T-cell (primary cell): ENCODE measurements around the gene DKK2. TPM values are rescaled to one million over a fixed set of nuclear protein-coding genes. Genes with fewer than 3 reads are reported as not detected.

Experiments
- ATAC-seq, 4 experiments: fragments of 200-7000 bp in 3 of 4; fragments of 150-1000 bp in 1 of 4; cut with Tn5 transposase; replicated peaks in 1 of 4; 1 replicate in 3 of 4; 2 replicates in 1 of 4; pipeline ENCODE4 v1.10.0; 2021; ENCODE audit warnings: moderate library complexity in 3 of 4, mild to moderate bottlenecking in 2 of 4, moderate number of reproducible peaks in 1 of 4
- CTCF ChIA-PET, 2 donors: fragments of 300-600 bp; sonication (Branson Sonifier 250); formaldehyde crosslinking; loops; one replicate each; lab custom pipeline; 2022; ENCODE audit warnings: antibody characterized with exemption in 2 of 2; lab: Charles Lee
- POLR2A ChIA-PET, 2 donors: fragments of 300-600 bp; sonication (Branson Sonifier 250); formaldehyde crosslinking; loops; one replicate each; lab custom pipeline; 2022; ENCODE audit warnings: antibody characterized with exemption in 2 of 2; lab: Charles Lee
- DNase-seq, 35 experiments: peaks; one replicate each; pipeline versions ENCODE4 v3.0.0 to v3.0.0-alpha.2; 2013 to 2023
- H3K27ac ChIP-seq: one replicate; pipeline ENCODE4 v1.5.1; 2013; ENCODE audit warnings: low read length
- H3K27me3 ChIP-seq, 2 experiments: replicated peaks in 1 of 2; 1 replicate in 1 of 2; 2 replicates in 1 of 2; pipeline versions ENCODE4 v1.6.1 to v1.7.0; 2013; ENCODE audit warnings: low read length in 1 of 2, mixed read lengths in 1 of 2; ENCODE audit not compliant: control insufficient read depth in 2 of 2, insufficient read depth in 2 of 2; ENCODE audit errors: extremely low read depth in 1 of 2
- H3K36me3 ChIP-seq, 2 donors: 1 replicate in 1 of 2; 2 replicates in 1 of 2; pipeline versions ENCODE4 v1.6.1 to v1.7.0; 2013; ENCODE audit warnings: low read length in 1 of 2; ENCODE audit not compliant: control insufficient read depth in 2 of 2, insufficient read depth in 1 of 2; ENCODE audit errors: extremely low read depth in 1 of 2
- H3K4me1 ChIP-seq, 2 experiments: 1 replicate in 1 of 2; 2 replicates in 1 of 2; pipeline versions ENCODE4 v1.6.1 to v1.7.0; 2013; ENCODE audit warnings: low read length in 2 of 2, mixed read lengths in 1 of 2; ENCODE audit not compliant: insufficient read depth in 2 of 2, control insufficient read depth in 1 of 2; ENCODE audit errors: extremely low read depth in 1 of 2
- H3K4me3 ChIP-seq, 2 donors: 1 replicate in 1 of 2; 2 replicates in 1 of 2; pipeline versions ENCODE4 v1.5.1 to v1.7.0; 2013; ENCODE audit warnings: mild to moderate bottlenecking in 2 of 2, low read length in 1 of 2, moderate library complexity in 1 of 2; ENCODE audit not compliant: control insufficient read depth in 1 of 2; ENCODE audit errors: extremely low read depth in 1 of 2
- H3K9me3 ChIP-seq: 2 replicates; pipeline ENCODE4 v1.7.0; 2013
- H3K27ac Mint-ChIP-seq, 2 donors: one replicate each; pipeline ENCODE4 v1.8.0; 2020 to 2021; ENCODE audit warnings: mild to moderate bottlenecking in 2 of 2, mixed read lengths in 2 of 2
- H3K27me3 Mint-ChIP-seq, 2 donors: one replicate each; pipeline ENCODE4 v1.8.0; 2021 to 2022; ENCODE audit warnings: mixed read lengths in 2 of 2
- H3K36me3 Mint-ChIP-seq: one replicate; pipeline ENCODE4 v1.8.0; 2021; ENCODE audit warnings: mixed read lengths
- H3K4me1 Mint-ChIP-seq, 3 donors: one replicate each; pipeline ENCODE4 v1.8.0; 2020 to 2022; ENCODE audit warnings: mixed read lengths in 3 of 3, mild to moderate bottlenecking in 1 of 3
- H3K4me3 Mint-ChIP-seq, 3 donors: one replicate each; pipeline ENCODE4 v1.8.0; 2020 to 2022; ENCODE audit warnings: mild to moderate bottlenecking in 3 of 3, mixed read lengths in 3 of 3, moderate library complexity in 3 of 3
- H3K9me3 Mint-ChIP-seq, 3 donors: one replicate each; pipeline ENCODE4 v1.8.0; 2020 to 2022; ENCODE audit warnings: mixed read lengths in 3 of 3
- WGBS: methylation state at CpG from one replicate; pipeline ENCODE4 v1.1.5; 2013; ENCODE audit warnings: missing lambda C conversion rate; ENCODE audit not compliant: insufficient coverage; 5-methylcytosine and 5-hydroxymethylcytosine counted together
- total RNA-seq, 35 experiments: library from RNA in 6 of 35; stranded (reverse) in 6 of 35; fragments of 120-200 nt in 1 of 35; gene quantifications; one replicate each; pipeline versions ENCODE4 v1.2.1 to v1.2.4 and lab custom pipeline; 2013 to 2026

The DKK2 gene, protein sequence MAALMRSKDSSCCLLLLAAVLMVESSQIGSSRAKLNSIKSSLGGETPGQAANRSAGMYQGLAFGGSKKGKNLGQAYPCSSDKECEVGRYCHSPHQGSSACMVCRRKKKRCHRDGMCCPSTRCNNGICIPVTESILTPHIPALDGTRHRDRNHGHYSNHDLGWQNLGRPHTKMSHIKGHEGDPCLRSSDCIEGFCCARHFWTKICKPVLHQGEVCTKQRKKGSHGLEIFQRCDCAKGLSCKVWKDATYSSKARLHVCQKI
- total RNA-seq (under 1 TPM in 2 of 5 donors, not detected in 3; 0.09 to 0.25 TPM), total RNA-seq (lab: John Stamatoyannopoulos, UW) (0 to 0.57 (median 0.15) reads per million in 29 experiments)
- total RNA-seq (2013): 0.33 TPM

DNA sequence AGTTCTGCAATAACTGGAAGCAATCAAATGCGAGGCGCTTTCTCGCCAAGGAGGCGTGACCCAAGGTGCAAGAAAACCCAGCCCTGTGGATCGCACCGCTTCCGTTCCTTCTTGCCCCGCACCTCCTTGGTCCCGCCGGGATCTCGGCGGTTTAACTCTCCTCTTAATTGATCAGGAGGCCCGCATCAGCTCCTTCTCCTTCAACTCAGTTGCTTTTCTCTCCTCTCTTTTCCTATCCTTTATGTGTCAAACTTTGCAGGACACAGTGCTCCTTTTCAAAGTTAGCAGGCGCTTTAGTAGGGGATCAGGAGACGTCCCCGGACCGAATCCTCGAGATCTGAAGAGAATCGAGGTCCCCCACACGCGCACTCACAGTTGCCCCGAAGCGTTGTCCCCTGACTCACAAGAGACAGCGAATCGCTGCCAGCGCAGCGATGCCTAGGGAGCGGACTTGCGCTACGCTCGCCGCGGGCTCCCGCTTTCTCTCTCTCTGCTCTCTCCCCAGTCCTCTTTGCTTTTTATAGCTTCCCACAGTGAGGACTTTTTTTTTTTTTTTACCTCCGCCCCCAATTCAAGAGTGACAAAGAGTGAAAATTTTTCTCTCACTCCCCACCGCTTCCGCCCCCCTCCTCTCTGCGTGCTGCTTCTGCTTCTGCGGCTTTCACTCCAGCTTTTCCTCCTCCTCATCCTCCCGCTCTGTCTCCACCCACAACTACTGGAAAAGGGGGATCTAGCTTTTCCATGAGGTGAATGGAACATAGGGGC is at the start of gene DKK2:
TSS of gene DKK2 (minus strand) at position 495 of the 765 bp plus-strand sequence. CDS start 722 bp downstream, outside the sequence.
- H3K27me3 Mint-ChIP-seq: peaks cover 56 to 59% of the 10 kb centered on the region in 2 donors
- peaks cover 13 to 35% of the 10 kb centered on the region in 2 experiments for H3K27me3 ChIP-seq
- ChIA-PET CTCF (interaction anchor here (0.7 to 0.9 kb wide), 3 partner anchors 46 to 685 kb away, joined by 3 to 5 read pairs (median 3); no protein-coding TSS in a partner anchor), POLR2A (interaction anchor here in 1 of 2 donors (0.6 kb wide), 1 partner anchor 31 kb away, joined by 4 read pairs; no protein-coding TSS in a partner anchor)
- peaks cover 19 to 31% (median 26%) of the 10 kb centered on the region in 3 donors for H3K4me1 Mint-ChIP-seq
- no peaks in the 10 kb centered on the region for H3K36me3 ChIP-seq
- no peak for DNase-seq
- H3K27ac ChIP-seq: no peak within 1 kb of the TSS
- ATAC-seq: no peak
- H3K9me3 ChIP-seq: no peaks in the 10 kb centered on the region
- no peaks in the 10 kb centered on the region for H3K36me3 Mint-ChIP-seq
- peak within 1 kb of the TSS; percentile 29 to 81 for H3K4me3 ChIP-seq
- 2% methylated on average over 30 of the region's 40 CpGs for WGBS
- no peak within 1 kb of the TSS for H3K27ac Mint-ChIP-seq
- H3K4me3 Mint-ChIP-seq: peak within 1 kb of the TSS; percentile 64 to 68 (median 64)
- H3K4me1 ChIP-seq: peaks cover 12 to 18% of the 10 kb centered on the region in 2 experiments
- no peaks in the 10 kb centered on the region for H3K9me3 Mint-ChIP-seq

DNA sequence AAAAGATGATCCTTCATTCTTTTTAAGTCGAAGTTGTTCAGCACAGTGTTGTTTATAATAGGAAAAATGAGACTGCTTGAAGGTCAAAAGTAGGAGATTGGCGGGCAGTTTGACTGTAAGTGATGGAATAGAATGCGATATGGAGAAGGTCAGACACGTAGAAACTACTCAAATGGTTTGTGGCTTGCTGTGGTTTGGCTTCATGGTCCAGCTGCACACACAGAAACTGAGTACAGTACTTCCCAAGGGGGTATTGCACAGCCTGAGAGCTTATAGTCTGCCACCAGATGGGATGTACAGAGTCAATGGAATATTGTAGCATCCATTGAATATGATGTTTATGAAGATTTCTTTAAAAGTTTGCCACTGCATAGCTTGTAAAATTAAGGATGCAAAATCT is 41.1 kb upstream of the DKK2 start:
- no peaks in the 10 kb centered on the region for H3K27me3 Mint-ChIP-seq
- no peaks in the 10 kb centered on the region for H3K27me3 ChIP-seq
- H3K27ac ChIP-seq: no peak overlapping the region
- peaks cover 7 to 19% (median 19%) of the 10 kb centered on the region in 3 donors for H3K9me3 Mint-ChIP-seq
- ATAC-seq (no peak), DNase-seq (no peak)
- H3K36me3 ChIP-seq: no peaks in the 10 kb centered on the region
- ChIA-PET POLR2A (no interaction called here), CTCF (no interaction called here)
- H3K4me1 Mint-ChIP-seq: no peaks in the 10 kb centered on the region
- no peaks in the 10 kb centered on the region for H3K9me3 ChIP-seq
- WGBS: 69% methylated on average over 4 of the region's 4 CpGs
- no peaks in the 10 kb centered on the region for H3K4me1 ChIP-seq
- no peak overlapping the region for H3K27ac Mint-ChIP-seq
- H3K4me3 ChIP-seq: no peak overlapping the region
- H3K36me3 Mint-ChIP-seq: no peaks in the 10 kb centered on the region
- H3K4me3 Mint-ChIP-seq: no peak overlapping the region

DNA sequence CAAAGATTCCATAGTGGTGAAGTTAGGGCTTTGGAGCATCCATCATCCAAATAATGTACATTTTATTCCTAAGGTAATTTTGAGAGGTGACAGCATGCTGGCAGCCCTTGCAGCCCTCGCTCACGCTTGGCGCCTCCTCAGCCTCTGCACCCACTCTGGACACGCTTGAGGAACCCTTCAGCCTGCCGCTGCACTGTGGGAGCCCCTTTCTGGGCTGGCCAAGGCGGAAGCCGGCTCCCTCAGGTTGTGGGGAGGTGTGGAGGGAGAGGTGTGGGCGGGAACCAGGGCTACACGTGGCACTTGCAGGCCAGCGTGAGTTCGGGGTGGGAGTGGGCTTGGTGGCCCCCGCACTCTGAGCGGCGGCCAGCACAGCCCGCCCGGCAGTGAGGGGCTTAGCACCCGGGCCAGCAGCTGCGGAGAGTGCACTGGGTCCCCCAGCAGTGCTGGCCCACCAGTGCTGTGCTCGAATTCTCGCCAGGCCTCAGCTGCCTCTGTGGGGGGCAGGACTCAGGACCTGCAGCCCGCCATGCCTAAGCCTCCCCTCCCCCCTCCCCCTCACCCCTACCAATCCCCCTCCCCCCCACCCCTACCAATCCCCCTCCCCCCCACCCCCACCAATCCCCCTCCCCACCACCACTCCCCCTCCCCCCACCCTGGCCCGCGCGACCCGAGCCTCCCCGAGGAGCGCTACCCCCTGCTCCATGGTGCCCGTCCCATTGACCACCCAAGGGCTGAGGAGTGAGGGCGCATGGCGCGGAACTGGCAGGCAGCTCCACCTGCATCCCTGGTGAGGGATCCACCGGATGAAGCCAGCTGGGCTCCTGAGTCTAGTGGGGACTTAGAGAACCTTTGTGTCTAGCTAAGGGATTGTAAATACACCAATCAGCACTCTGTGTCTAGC is 37.0 kb upstream of the DKK2 start:
- POLR2A ChIA-PET: no interaction called here
- 95% methylated on average over 19 of the region's 32 CpGs for WGBS
- no peak for ATAC-seq
- H3K36me3 ChIP-seq: no peaks in the 10 kb centered on the region
- Mint-ChIP-seq H3K9me3 (peaks cover 0 to 6% (median 0%) of the 10 kb centered on the region in 3 donors), H3K4me1 (no peaks in the 10 kb centered on the region), H3K27me3 (no peaks in the 10 kb centered on the region), H3K27ac (no peak overlapping the region), H3K36me3 (no peaks in the 10 kb centered on the region), H3K4me3 (no peak overlapping the region)
- no peaks in the 10 kb centered on the region for H3K4me1 ChIP-seq
- CTCF ChIA-PET: no interaction called here
- DNase-seq: no peak
- no peak overlapping the region for H3K4me3 ChIP-seq
- no peaks in the 10 kb centered on the region for H3K9me3 ChIP-seq
- no peak overlapping the region for H3K27ac ChIP-seq
- no peaks in the 10 kb centered on the region for H3K27me3 ChIP-seq

DNA sequence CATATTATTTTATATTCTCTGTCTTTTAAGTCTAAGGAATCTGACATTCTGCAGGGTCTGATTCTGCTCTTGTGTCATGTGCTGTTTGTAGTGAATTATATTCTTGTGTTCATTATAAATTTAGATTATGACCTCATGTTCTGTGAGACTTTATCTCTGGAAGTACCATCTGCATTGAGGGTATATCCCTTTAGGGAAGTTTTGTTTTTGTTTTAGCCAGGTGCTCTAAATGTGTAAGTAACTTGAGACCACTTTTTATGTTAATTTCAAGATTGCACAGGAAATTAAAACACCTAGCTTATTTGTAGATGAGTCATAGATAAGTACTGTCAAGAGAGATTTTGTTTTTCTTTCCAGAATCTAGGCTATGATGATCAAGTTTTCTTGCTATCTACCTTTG is 35.0 kb upstream of the DKK2 start:
- H3K27ac Mint-ChIP-seq: no peak overlapping the region
- peaks cover 0 to 6% (median 0%) of the 10 kb centered on the region in 3 donors for H3K9me3 Mint-ChIP-seq
- H3K27ac ChIP-seq: no peak overlapping the region
- no peaks in the 10 kb centered on the region for H3K36me3 Mint-ChIP-seq
- ATAC-seq (no peak), DNase-seq (no peak)
- no peaks in the 10 kb centered on the region for H3K4me1 ChIP-seq
- H3K36me3 ChIP-seq: no peaks in the 10 kb centered on the region
- H3K4me1 Mint-ChIP-seq: no peaks in the 10 kb centered on the region
- H3K9me3 ChIP-seq: no peaks in the 10 kb centered on the region
- ChIA-PET POLR2A (no interaction called here), CTCF (no interaction called here)
- no peaks in the 10 kb centered on the region for H3K27me3 Mint-ChIP-seq
- no peak overlapping the region for H3K4me3 ChIP-seq
- H3K4me3 Mint-ChIP-seq: no peak overlapping the region
- no peaks in the 10 kb centered on the region for H3K27me3 ChIP-seq

DNA sequence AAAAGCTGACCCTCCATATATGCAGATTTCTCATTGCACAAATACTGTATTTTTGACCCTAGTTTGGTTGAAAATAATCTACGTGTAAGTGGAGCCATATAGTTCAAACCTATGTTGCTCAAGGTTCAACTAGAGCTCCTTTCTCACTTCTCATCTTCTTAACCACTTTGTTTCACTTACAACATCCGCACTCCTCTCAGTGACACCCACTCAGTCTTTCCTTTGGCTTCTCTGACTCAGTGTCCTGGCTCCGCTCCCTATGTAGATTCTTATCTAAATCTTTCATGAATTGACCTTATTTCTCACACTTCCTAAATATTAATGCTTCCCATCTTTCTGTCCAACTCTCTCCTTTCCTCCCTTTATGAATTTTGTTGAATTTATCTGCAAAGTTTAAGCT is 32.9 kb upstream of the DKK2 start:
- ATAC-seq: no peak
- POLR2A ChIA-PET: no interaction called here
- Histone ChIP-seq H3K4me3 (no peak overlapping the region), H3K27me3 (no peaks in the 10 kb centered on the region), H3K27ac (no peak overlapping the region), H3K4me1 (no peaks in the 10 kb centered on the region), H3K36me3 (no peaks in the 10 kb centered on the region), H3K9me3 (no peaks in the 10 kb centered on the region)
- WGBS: 67% methylated on average over 3 of the region's 3 CpGs
- Mint-ChIP-seq H3K27ac (no peak overlapping the region), H3K9me3 (peaks cover 0 to 2% (median 0%) of the 10 kb centered on the region in 3 donors), H3K36me3 (no peaks in the 10 kb centered on the region), H3K27me3 (no peaks in the 10 kb centered on the region), H3K4me3 (no peak overlapping the region), H3K4me1 (no peaks in the 10 kb centered on the region)
- peak in 1 of 35 experiments; percentile 1 for DNase-seq
- CTCF ChIA-PET: no interaction called here

DNA sequence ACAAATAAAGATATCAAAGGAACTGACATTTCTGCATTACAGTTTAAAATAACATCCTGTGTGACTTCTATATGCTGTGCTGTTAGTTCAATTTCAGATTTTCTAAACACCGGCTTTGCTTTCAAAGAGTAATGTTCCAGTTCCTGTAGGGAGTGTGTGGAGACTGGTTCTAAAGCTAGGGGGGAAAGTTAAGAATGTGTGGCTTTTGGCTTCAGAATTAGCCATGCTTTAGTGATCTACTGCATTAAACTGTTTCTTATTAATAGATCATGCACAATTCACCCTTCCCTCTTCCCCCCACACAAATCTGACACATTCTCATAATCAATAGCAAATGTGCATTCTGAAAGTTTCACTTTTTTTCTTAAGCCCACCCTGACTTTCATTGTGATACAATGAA is 32.0 kb upstream of the DKK2 start:
- DNase-seq (no peak), ATAC-seq (no peak)
- Histone ChIP-seq H3K4me3 (no peak overlapping the region), H3K27me3 (no peaks in the 10 kb centered on the region), H3K4me1 (no peaks in the 10 kb centered on the region), H3K36me3 (no peaks in the 10 kb centered on the region), H3K9me3 (no peaks in the 10 kb centered on the region), H3K27ac (no peak overlapping the region)
- Mint-ChIP-seq H3K4me3 (no peak overlapping the region), H3K36me3 (no peaks in the 10 kb centered on the region), H3K4me1 (no peaks in the 10 kb centered on the region), H3K27me3 (no peaks in the 10 kb centered on the region), H3K9me3 (peaks cover 0 to 5% (median 0%) of the 10 kb centered on the region in 3 donors), H3K27ac (no peak overlapping the region)
- ChIA-PET POLR2A (no interaction called here), CTCF (no interaction called here)
- WGBS: no CpG with 5 or more reads among the region's 1 CpG
